SHP77 treated with DMSO at 0.1 percent for 48 hours (cell line): ENCODE measurements around the gene PPP2R2C.

Experiments used
- DNase-seq: peaks from one replicate; lab custom pipeline; 2025; lab: John Stamatoyannopoulos, UW

PPP2R2C gene

GRCh38 chr4:6327220-6327917, 145.0 kb downstream of the PPP2R2C start:
- DNase-seq = no peak

GRCh38 chr4:6326312-6327060, 145.9 kb downstream of the PPP2R2C start:
- no peak for DNase-seq

GRCh38 chr4:6325788-6326290, 146.6 kb downstream of the PPP2R2C start:
- DNase-seq = no peak

- no peak for DNase-seq
Measured at GRCh38 chr4:6324999-6325787, 147.2 kb downstream of the PPP2R2C start.

- DNase-seq = no peak
Measured at GRCh38 chr4:6324461-6324998, 147.9 kb downstream of the PPP2R2C start.

- DNase-seq = no peak
Measured at GRCh38 chr4:6322761-6323566, 149.4 kb downstream of the PPP2R2C start.

GRCh38 chr4:6322067-6322760, 150.2 kb downstream of the PPP2R2C start:
- no peak for DNase-seq

- no peak for DNase-seq
Measured at GRCh38 chr4:6321361-6321760, 151.1 kb downstream of the PPP2R2C start.

- DNase-seq = no peak
Measured at GRCh38 chr4:6320663-6321062, 151.8 kb downstream of the PPP2R2C start.

- DNase-seq = no peak
Measured at GRCh38 chr4:6319530-6320150, 152.8 kb downstream of the PPP2R2C start.

GRCh38 chr4:6318206-6318605, 154.2 kb downstream of the PPP2R2C start:
- no peak for DNase-seq

- no peak for DNase-seq
Measured at GRCh38 chr4:6316461-6317003, 155.9 kb downstream of the PPP2R2C start.

- no peak for DNase-seq
Measured at GRCh38 chr4:6313216-6313615, 159.2 kb downstream of the PPP2R2C start.

- no peak for DNase-seq
Measured at GRCh38 chr4:6309777-6310176, 162.6 kb downstream of the PPP2R2C start.

- DNase-seq = no peak
Measured at GRCh38 chr4:6308899-6309643, 163.3 kb downstream of the PPP2R2C start.

GRCh38 chr4:6307891-6308290, 164.5 kb downstream of the PPP2R2C start:
- DNase-seq = no peak

GRCh38 chr4:6307230-6307629, 165.2 kb downstream of the PPP2R2C start:
- DNase-seq = no peak

GRCh38 chr4:6306299-6306698, 166.1 kb downstream of the PPP2R2C start:
- DNase-seq = no peak

- DNase-seq = no peak
Measured at GRCh38 chr4:6303943-6304342, 168.5 kb downstream of the PPP2R2C start.
